NB4 (cell line): ENCODE results near the gene PDE6H.
A peak's percentile ranks its signal among the peaks of the same experiment; 100 is the strongest.

ENCODE experiments used
- DNase-seq: peaks from one replicate; pipeline ENCODE4 v3.0.0; 2010; ENCODE audit warnings: low read depth
- H3K4me3 ChIP-seq: one replicate; pipeline ENCODE4 v1.5.1; 2011; ENCODE audit warnings: mild to moderate bottlenecking, low read depth, low read length, moderate library complexity
- CTCF ChIP-seq: IDR thresholded peaks from one replicate; pipeline ENCODE4 v1.5.1; 2012; ENCODE audit warnings: low read depth, low read length
- MAX ChIP-seq: IDR thresholded peaks from 2 replicates; pipeline ENCODE4 v1.6.1; 2011; ENCODE audit warnings: low read depth, low read length
- MYC ChIP-seq: IDR thresholded peaks from 2 replicates; pipeline ENCODE4 v1.6.1; 2011; ENCODE audit warnings: low read depth, low read length
- POLR2A ChIP-seq: IDR thresholded peaks from 2 replicates; pipeline ENCODE4 v1.6.1; 2011; ENCODE audit warnings: mild to moderate bottlenecking; ENCODE audit not compliant: insufficient read length; ENCODE audit errors: extremely low read depth

Gene PDE6H

GRCh38 chr12:14993537-14994266 lies 20.9 kb downstream of the PDE6H start:
- TF ChIP-seq CTCF: no peak
- no peak for TF ChIP-seq POLR2A
- TF ChIP-seq MYC: no peak
- TF ChIP-seq MAX: no peak
- H3K4me3 ChIP-seq: no peak overlapping the region
- DNase-seq: no peak

GRCh38 chr12:14994610-14995009 lies 21.8 kb downstream of the PDE6H start:
- no peak overlapping the region for H3K4me3 ChIP-seq
- TF ChIP-seq MAX (no peak), CTCF (no peak), MYC (no peak)
- DNase-seq: no peak

- DNase-seq: peak; percentile 71
- TF ChIP-seq MYC (no peak), POLR2A (no peak), CTCF (peak; percentile 22), MAX (no peak)
- H3K4me3 ChIP-seq: no peak overlapping the region
These were observed 23.0 kb downstream of the PDE6H start for GRCh38 chr12:14995583-14996425.

GRCh38 chr12:14997998-14998397 lies 25.2 kb downstream of the PDE6H start:
- no peak overlapping the region for H3K4me3 ChIP-seq
- TF ChIP-seq MAX (no peak), MYC (no peak), CTCF (no peak), POLR2A (no peak)
- no peak for DNase-seq

GRCh38 chr12:14999021-14999694 lies 26.3 kb downstream of the PDE6H start:
- no peak overlapping the region for H3K4me3 ChIP-seq
- no peak for DNase-seq
- no peak for TF ChIP-seq MYC
- TF ChIP-seq CTCF: no peak
